D721Med (cell line): ENCODE results near the gene DNAH2.

Source experiments
- DNase-seq: peaks from one replicate; pipeline ENCODE4 v3.0.0; 2011; ENCODE audit warnings: low spot score; ENCODE audit not compliant: insufficient read length
- FAIRE-seq: peaks from 2 replicates; lab custom pipeline; 2011; peaks lifted over from hg19 to GRCh38; lab: Jason Lieb, UNC
- CTCF ChIP-seq: IDR thresholded peaks from 2 replicates; pipeline ENCODE4 v1.5.1; 2012; ENCODE audit warnings: mild to moderate bottlenecking, control low read depth; ENCODE audit not compliant: insufficient read depth; ENCODE audit errors: missing control alignments

Gene DNAH2

GRCh38 chr17:7703584-7704479 is 13.7 kb upstream of the DNAH2 start:
- no peak for DNase-seq
- TF ChIP-seq CTCF, result no peak
- FAIRE-seq, result no peak

GRCh38 chr17:7704601-7705268 is 12.8 kb upstream of the DNAH2 start, which contains the start of gene EFNB3:
Gene EFNB3 (plus strand): TSS chr17:7705202. CDS start chr17:7705599, 397 bp downstream.
- FAIRE-seq, result no peak

GRCh38 chr17:7705269-7706255 is 12.0 kb upstream of the DNAH2 start:
- no peak for FAIRE-seq
- TF ChIP-seq CTCF, result no peak
- DNase-seq, result no peak

More at GRCh38 chr17:7704601-7705268, 12.8 kb upstream of the DNAH2 start, which contains the start of gene EFNB3:
- TF ChIP-seq CTCF, result no peak
- peak; percentile 48 for DNase-seq

GRCh38 chr17:7706631-7707354 is 10.8 kb upstream of the DNAH2 start:
- FAIRE-seq (no peak), DNase-seq (no peak)
- no peak for TF ChIP-seq CTCF

- no peak for FAIRE-seq
- no peak for DNase-seq
- TF ChIP-seq CTCF, result no peak
Measured at GRCh38 chr17:7707446-7707845, 10.1 kb upstream of the DNAH2 start.
